Gastrocnemius medialis (tissue), 4 donors: Measurements from ENCODE around the gene TRIOBP.

Experiments used
- CTCF ChIP-seq, 5 experiments: fragments of 450-650 bp in 3 of 5; fragments of 200-600 bp in 2 of 5; sonication (generic) in 2 of 5; IDR thresholded peaks in 4 of 5; conservative IDR thresholded peaks in 1 of 5; 1 replicate in 4 of 5; 2 replicates in 1 of 5; pipeline ENCODE4 v1.5.1; 2016 to 2019; ENCODE audit warnings: antibody characterized with exemption in 5 of 5, mild to moderate bottlenecking in 3 of 5, moderate library complexity in 3 of 5
- POLR2A ChIP-seq, 2 donors: fragments of 450-650 bp; IDR thresholded peaks; one replicate each; pipeline ENCODE4 v1.6.1; 2017; ENCODE audit warnings: antibody characterized with exemption in 2 of 2, mild to moderate bottlenecking in 2 of 2, moderate library complexity in 2 of 2

DNA sequence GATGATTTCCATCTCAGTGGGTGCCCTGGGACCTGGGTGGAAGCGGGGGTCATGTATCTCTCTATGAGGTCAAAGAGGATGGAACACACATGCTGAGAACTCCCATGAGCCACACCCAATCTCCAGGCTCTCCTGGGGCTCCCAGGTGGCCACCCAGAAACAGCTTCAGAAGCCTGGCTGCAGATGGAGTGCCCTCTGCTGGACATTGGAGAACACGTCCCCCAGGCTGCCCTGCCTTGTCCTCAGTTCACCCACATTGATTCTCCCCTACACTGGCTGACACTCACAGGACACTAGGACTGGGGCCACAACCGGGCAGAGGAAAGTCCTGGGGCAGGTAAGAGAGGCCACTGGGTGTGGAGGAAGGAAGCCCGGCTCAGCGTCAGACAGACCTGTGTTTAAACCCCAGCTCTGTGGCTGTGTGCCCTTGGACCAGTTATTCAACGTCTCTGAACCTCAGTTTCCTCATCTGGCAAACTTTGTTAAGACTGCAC is 15.2 kb upstream of the TRIOBP start:
- peak; percentile 84 to 93 (median 91) for TF ChIP-seq CTCF (IDR thresholded peaks at IDR 0.05 in 4 of 5, conservative IDR thresholded peaks at IDR 0.05 in 1 of 5)
- TF ChIP-seq POLR2A (IDR thresholded peaks at IDR 0.05) = no peak
